NB4 (cell line): Measurements from ENCODE around the gene LRMDA.

ENCODE experiments used
- POLR2A ChIP-seq: IDR thresholded peaks from 2 replicates; pipeline ENCODE4 v1.6.1; 2011; ENCODE audit warnings: mild to moderate bottlenecking; ENCODE audit not compliant: insufficient read length; ENCODE audit errors: extremely low read depth
- TF ChIP-seq, protein P1 (sequence below): IDR thresholded peaks from one replicate; pipeline ENCODE4 v1.5.1; 2012; ENCODE audit warnings: low read depth, low read length

DNA sequence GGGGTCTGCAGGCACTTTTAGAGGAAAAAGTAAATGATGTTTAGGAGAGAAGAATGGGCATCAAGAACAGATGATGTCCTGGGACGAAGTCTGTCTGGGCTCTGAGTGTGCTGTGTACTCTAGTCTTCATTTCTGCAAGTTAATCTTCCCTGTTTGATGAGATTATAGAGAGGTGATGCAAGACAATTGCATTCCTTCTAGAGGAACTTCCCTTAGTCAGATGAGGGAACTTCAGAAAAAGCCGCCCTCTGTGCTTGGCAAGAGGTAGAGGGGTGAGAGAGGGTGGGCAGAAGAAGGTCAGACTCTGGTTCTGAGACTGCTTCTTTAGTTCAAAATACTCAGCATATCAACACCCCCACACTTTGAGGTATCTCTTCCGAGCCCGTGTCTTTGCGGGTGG is 797.9 kb downstream of the LRMDA start:
- TF ChIP-seq, protein P1, sequence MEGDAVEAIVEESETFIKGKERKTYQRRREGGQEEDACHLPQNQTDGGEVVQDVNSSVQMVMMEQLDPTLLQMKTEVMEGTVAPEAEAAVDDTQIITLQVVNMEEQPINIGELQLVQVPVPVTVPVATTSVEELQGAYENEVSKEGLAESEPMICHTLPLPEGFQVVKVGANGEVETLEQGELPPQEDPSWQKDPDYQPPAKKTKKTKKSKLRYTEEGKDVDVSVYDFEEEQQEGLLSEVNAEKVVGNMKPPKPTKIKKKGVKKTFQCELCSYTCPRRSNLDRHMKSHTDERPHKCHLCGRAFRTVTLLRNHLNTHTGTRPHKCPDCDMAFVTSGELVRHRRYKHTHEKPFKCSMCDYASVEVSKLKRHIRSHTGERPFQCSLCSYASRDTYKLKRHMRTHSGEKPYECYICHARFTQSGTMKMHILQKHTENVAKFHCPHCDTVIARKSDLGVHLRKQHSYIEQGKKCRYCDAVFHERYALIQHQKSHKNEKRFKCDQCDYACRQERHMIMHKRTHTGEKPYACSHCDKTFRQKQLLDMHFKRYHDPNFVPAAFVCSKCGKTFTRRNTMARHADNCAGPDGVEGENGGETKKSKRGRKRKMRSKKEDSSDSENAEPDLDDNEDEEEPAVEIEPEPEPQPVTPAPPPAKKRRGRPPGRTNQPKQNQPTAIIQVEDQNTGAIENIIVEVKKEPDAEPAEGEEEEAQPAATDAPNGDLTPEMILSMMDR, result no peak
- no peak for TF ChIP-seq POLR2A
